Measurements from ENCODE around the gene ECHDC3.
"Not testable (repeated sequence)": the region's sequence is repeated elsewhere in the genome, so short reads cannot be mapped to it uniquely, and the experiment has no call there.

Gene ECHDC3

GRCh38 chr10:11742009-11742778 is at the start of gene ECHDC3:
Gene ECHDC3, plus strand, starts transcription at chr10:11742382. Its CDS starts 195 bp downstream, at chr10:11742577.
- FAIRE-seq = no peak

GRCh38 chr10:11693376-11693775 is 48.8 kb upstream of the ECHDC3 start:
- DNase-seq (ENCODE audit: low spot score) (no peak), FAIRE-seq (no peak)

More at GRCh38 chr10:11742009-11742778, at the start of gene ECHDC3:
- peak; percentile 83 for DNase-seq (ENCODE audit: low spot score)

GRCh38 chr10:11695779-11696178 is 46.4 kb upstream of the ECHDC3 start:
- DNase-seq (ENCODE audit: low spot score) (no peak), FAIRE-seq (no peak)

GRCh38 chr10:11697718-11698527 is 44.3 kb upstream of the ECHDC3 start:
- DNase-seq (ENCODE audit: low spot score) = no peak

GRCh38 chr10:11698691-11699549 is 43.3 kb upstream of the ECHDC3 start:
- DNase-seq (ENCODE audit: low spot score) (no peak), FAIRE-seq (no peak)

More at GRCh38 chr10:11697718-11698527, 44.3 kb upstream of the ECHDC3 start:
- no peak for FAIRE-seq

DNA sequence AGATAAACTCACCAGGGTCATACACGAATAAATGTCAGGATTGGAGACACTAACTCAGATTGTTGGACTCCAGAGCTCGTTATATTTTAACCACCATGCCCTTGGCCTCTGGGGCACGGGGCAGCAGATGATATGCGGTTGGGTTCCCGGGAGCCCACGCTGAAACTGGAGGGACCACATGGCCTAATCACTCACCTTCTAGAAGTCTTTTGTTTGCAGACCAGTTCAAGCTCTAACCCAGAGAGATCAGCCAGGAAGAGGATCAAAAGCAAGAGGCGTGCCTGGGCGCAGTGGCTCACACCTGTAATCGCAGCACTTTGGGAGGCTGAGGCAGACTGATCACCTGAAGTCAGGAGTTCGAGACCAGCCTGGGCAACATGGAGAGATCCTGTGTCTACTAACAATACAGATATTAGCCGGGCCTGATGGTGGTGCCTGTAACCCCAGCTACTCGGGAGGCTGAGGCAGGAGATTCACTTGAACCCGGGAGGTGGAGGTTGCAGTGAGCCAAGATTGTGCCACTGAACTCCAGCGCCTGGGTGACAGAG is 42.6 kb upstream of the ECHDC3 start:
- FAIRE-seq (no peak), DNase-seq (ENCODE audit: low spot score) (no peak)

- no peak for FAIRE-seq
- no peak for DNase-seq (ENCODE audit: low spot score)
Observed at GRCh38 chr10:11700539-11700938, 41.6 kb upstream of the ECHDC3 start.

DNA sequence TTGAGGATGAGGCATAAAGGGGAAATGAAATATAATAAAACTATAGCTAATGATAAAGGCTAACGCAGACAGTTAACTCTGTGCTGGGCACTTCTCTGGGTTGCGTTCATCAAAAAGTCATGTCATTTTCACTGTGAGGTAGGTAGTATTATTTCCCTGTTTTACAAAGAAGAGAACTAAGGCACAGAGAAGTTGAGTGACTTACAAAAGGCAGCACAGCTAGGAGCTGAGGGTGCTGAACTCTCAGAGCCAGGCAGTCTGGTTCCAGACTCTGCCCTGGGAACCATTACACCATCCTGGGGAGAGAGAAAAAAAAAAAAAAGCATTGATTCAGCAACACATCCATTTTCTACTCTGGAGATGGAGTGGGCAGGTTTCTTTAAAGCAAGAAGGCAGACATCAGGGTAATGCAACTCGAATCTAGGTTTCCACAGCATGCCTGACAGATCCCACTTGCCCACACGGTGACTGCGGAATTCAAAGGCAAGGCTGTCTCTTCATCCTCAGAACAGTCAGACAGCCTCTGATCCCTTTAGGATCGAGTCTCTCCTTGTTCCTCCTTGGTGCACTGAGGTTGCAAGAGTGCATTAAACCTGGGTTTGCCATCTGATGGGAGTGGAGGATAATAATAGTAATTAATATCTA is 40.6 kb upstream of the ECHDC3 start:
- DNase-seq (ENCODE audit: low spot score) (no peak), FAIRE-seq (no peak)

DNA sequence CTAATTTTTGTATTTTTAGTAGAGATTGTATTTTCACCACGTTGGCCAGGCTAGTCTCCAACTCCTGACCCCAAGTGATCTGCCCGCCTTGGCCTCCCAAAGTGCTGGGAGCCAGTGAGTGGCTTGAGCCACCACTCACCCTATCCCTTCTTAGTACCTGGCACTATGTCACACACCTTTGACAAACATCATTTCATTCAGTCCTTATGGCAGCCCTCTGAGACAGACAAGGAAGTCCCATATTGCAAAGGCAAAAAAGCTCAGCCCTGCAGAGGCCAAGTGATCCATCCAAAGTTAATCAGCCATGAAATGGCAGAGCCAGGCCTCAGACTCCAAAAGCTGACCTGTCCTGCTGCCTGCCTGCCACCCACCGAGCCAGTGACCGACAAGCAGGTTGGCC is 39.9 kb upstream of the ECHDC3 start:
- no peak for FAIRE-seq
- DNase-seq (ENCODE audit: low spot score) = no peak

- no peak for FAIRE-seq
- DNase-seq (ENCODE audit: low spot score) = no peak
Observed at GRCh38 chr10:11704092-11704491, 38.1 kb upstream of the ECHDC3 start.

GRCh38 chr10:11705722-11706121 is 36.5 kb upstream of the ECHDC3 start:
- FAIRE-seq (no peak), DNase-seq (ENCODE audit: low spot score) (no peak)

- no peak for FAIRE-seq
- no peak for DNase-seq (ENCODE audit: low spot score)
Observed at GRCh38 chr10:11706895-11707567, 35.2 kb upstream of the ECHDC3 start.

DNA sequence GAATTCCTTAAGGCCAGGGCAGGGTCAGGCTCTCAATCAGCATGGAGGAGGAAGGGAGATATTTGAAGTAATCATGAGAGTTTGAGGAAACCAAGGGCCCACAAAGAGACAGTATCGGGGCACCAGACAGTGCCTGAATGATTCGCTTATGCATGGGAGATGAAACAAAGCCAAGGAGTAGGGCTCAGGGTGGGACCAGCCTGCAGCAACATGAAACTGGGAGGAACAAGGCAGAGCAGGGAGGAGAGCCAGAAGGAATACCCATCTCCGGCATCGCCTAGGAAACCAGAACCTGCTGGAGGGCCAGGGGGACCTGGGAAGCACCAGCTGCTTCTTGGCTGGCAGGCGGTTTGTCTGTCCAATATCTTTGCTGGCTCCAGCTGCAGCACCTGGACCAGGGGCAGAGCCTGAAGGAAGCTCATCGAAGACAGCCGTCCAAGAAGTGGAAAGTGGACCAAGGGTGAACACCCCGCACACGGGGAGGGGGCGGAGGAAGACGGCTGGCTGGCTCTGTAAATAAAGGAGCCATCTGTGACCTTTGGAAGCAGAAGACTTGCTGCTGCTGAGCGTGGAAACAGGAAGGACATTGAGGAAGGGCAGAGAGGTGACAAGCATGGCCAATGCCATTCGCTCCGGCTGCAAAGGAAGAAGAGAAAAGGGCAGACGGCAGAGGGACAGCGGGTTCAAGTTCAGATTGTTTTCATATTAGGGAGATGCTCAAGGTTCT is 34.4 kb upstream of the ECHDC3 start:
- DNase-seq (ENCODE audit: low spot score) (no peak), FAIRE-seq (no peak)

- not testable (repeated sequence) for DNase-seq (ENCODE audit: low spot score); FAIRE-seq
Observed at GRCh38 chr10:11708801-11709200, 33.4 kb upstream of the ECHDC3 start.

- FAIRE-seq (no peak), DNase-seq (ENCODE audit: low spot score) (no peak)
Observed at GRCh38 chr10:11712744-11713143, 29.4 kb upstream of the ECHDC3 start.

- FAIRE-seq (no peak), DNase-seq (ENCODE audit: low spot score) (peak; percentile 52)
Observed at GRCh38 chr10:11713186-11713743, 28.9 kb upstream of the ECHDC3 start.

DNA sequence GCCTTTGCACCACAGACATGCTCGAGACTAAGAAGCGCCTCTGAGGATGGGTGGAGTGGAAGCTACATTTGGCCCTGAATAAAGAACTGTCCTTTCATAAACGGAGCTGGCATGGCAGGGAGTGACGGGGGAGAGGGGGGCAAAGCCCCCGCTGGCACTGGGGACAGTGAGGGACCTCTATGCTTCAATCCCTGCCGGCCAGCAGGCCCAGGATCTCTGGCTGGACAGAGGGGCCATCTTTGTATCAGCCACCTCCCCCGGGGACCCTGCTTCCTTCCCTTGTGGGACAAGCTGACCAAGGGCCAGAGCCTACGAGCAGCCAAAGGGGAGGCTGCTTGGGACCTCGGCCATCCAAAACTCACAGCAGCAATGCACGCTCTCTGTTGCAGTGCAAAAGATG is 28.2 kb upstream of the ECHDC3 start:
- FAIRE-seq (no peak), DNase-seq (ENCODE audit: low spot score) (no peak)

- no peak for DNase-seq (ENCODE audit: low spot score)
- FAIRE-seq = no peak
Observed at GRCh38 chr10:11714750-11715365, 27.3 kb upstream of the ECHDC3 start.
